Measurements from ENCODE around the gene ENC1. TPM values are rescaled to one million over a fixed set of nuclear protein-coding genes. Genes with fewer than 3 reads are reported as not detected.

The ENC1 gene
- total RNA-seq, 1 donor from 2014 or later = 71.7 TPM

- Mint-ChIP-seq H3K36me3 (ENCODE audit: insufficient read depth) (no peaks in the 10 kb centered on the region), H3K9me3 (ENCODE audit: low read depth) (no peaks in the 10 kb centered on the region), H3K27me3 (no peaks in the 10 kb centered on the region), H3K27ac (no peak overlapping the region), H3K4me3 (ENCODE audit: low read depth) (no peak overlapping the region), H3K4me1 (ENCODE audit: low read depth) (peaks cover 14% of the 10 kb centered on the region)
- no peak for TF ChIP-seq CTCF (IDR thresholded peaks at IDR 0.05; ENCODE audit: unreplicated experiment)
- DNase-seq (ENCODE audit: low spot score, unreplicated experiment) = no peak
Measured at GRCh38 chr5:74608736-74609601, 31.6 kb downstream of the ENC1 start.

GRCh38 chr5:74605759-74606158, 34.8 kb downstream of the ENC1 start:
- peaks cover 1% of the 10 kb centered on the region for H3K36me3 Mint-ChIP-seq (ENCODE audit: insufficient read depth)
- H3K4me3 Mint-ChIP-seq (ENCODE audit: low read depth) = no peak overlapping the region
- H3K27ac Mint-ChIP-seq = no peak overlapping the region
- no peak for TF ChIP-seq CTCF (IDR thresholded peaks at IDR 0.05; ENCODE audit: unreplicated experiment)
- H3K4me1 Mint-ChIP-seq (ENCODE audit: low read depth) = peaks cover 9% of the 10 kb centered on the region
- peaks cover 21% of the 10 kb centered on the region for H3K9me3 Mint-ChIP-seq (ENCODE audit: low read depth)
- DNase-seq (ENCODE audit: low spot score, unreplicated experiment) = no peak
- no peaks in the 10 kb centered on the region for H3K27me3 Mint-ChIP-seq

- peaks cover 7% of the 10 kb centered on the region for H3K4me1 Mint-ChIP-seq (ENCODE audit: low read depth)
- no peak overlapping the region for H3K4me3 Mint-ChIP-seq (ENCODE audit: low read depth)
- DNase-seq (ENCODE audit: low spot score, unreplicated experiment) = no peak
- peaks cover 24% of the 10 kb centered on the region for H3K9me3 Mint-ChIP-seq (ENCODE audit: low read depth)
- H3K36me3 Mint-ChIP-seq (ENCODE audit: insufficient read depth) = peaks cover 1% of the 10 kb centered on the region
- no peaks in the 10 kb centered on the region for H3K27me3 Mint-ChIP-seq
- no peak overlapping the region for H3K27ac Mint-ChIP-seq
- TF ChIP-seq CTCF (IDR thresholded peaks at IDR 0.05; ENCODE audit: unreplicated experiment) = no peak
Measured at GRCh38 chr5:74603376-74603775, 37.2 kb downstream of the ENC1 start.

GRCh38 chr5:74599148-74599547, 41.4 kb downstream of the ENC1 start:
- DNase-seq (ENCODE audit: low spot score, unreplicated experiment) = no peak
- H3K9me3 Mint-ChIP-seq (ENCODE audit: low read depth) = peaks cover 24% of the 10 kb centered on the region
- TF ChIP-seq CTCF (IDR thresholded peaks at IDR 0.05; ENCODE audit: unreplicated experiment) = no peak
- H3K4me3 Mint-ChIP-seq (ENCODE audit: low read depth) = no peak overlapping the region
- H3K27ac Mint-ChIP-seq = no peak overlapping the region
- H3K36me3 Mint-ChIP-seq (ENCODE audit: insufficient read depth) = peaks cover 1% of the 10 kb centered on the region
- no peaks in the 10 kb centered on the region for H3K27me3 Mint-ChIP-seq
- peaks cover 29% of the 10 kb centered on the region for H3K4me1 Mint-ChIP-seq (ENCODE audit: low read depth)

GRCh38 chr5:74598731-74599130, 41.8 kb downstream of the ENC1 start:
- TF ChIP-seq CTCF (IDR thresholded peaks at IDR 0.05; ENCODE audit: unreplicated experiment) = no peak
- H3K27me3 Mint-ChIP-seq = no peaks in the 10 kb centered on the region
- H3K36me3 Mint-ChIP-seq (ENCODE audit: insufficient read depth) = peaks cover 1% of the 10 kb centered on the region
- H3K4me1 Mint-ChIP-seq (ENCODE audit: low read depth) = peaks cover 33% of the 10 kb centered on the region
- peaks cover 22% of the 10 kb centered on the region for H3K9me3 Mint-ChIP-seq (ENCODE audit: low read depth)
- no peak overlapping the region for H3K27ac Mint-ChIP-seq
- DNase-seq (ENCODE audit: low spot score, unreplicated experiment) = no peak
- H3K4me3 Mint-ChIP-seq (ENCODE audit: low read depth) = no peak overlapping the region
